Cardiac fibroblast (primary cell): ENCODE results near the gene AHRR.
"Not testable (repeated sequence)": the region's sequence is repeated elsewhere in the genome, so short reads cannot be mapped to it uniquely, and the experiment has no call there.

Experiments
- DNase-seq, 2 donors: peaks; one replicate each; pipeline versions ENCODE4 v3.0.0 to v3.0.0-alpha.2; 2010; ENCODE audit warnings: low read depth in 2 of 2
- H3K4me3 ChIP-seq, 2 donors: replicated peaks in 1 of 2; 1 replicate in 1 of 2; 2 replicates in 1 of 2; pipeline ENCODE4 v1.5.1; 2011; ENCODE audit warnings: low read depth in 2 of 2, low read length in 2 of 2, mild to moderate bottlenecking in 2 of 2, moderate library complexity in 1 of 2
- CTCF ChIP-seq: IDR thresholded peaks from one replicate; pipeline ENCODE4 v1.5.1; 2011; ENCODE audit warnings: low read depth, mild to moderate bottlenecking, low read length, inconsistent platforms

Gene AHRR

GRCh38 chr5:307306-307705, 14.2 kb upstream of the AHRR start:
- TF ChIP-seq CTCF = no peak
- no peak for DNase-seq
- no peak overlapping the region for H3K4me3 ChIP-seq

- TF ChIP-seq CTCF = no peak
- DNase-seq = no peak
- H3K4me3 ChIP-seq = no peak overlapping the region
Observed at GRCh38 chr5:307794-308579, 13.5 kb upstream of the AHRR start.

- no peak overlapping the region for H3K4me3 ChIP-seq
- peak; percentile 36 for TF ChIP-seq CTCF
- peak; percentile 25 to 49 for DNase-seq
Observed at GRCh38 chr5:308672-309271, 12.7 kb upstream of the AHRR start.

- not testable (repeated sequence) for DNase-seq, H3K4me3 ChIP-seq
Observed at GRCh38 chr5:309831-310230, 11.7 kb upstream of the AHRR start.

GRCh38 chr5:310516-310915, 11.0 kb upstream of the AHRR start:
- DNase-seq = no peak
- no peak overlapping the region for H3K4me3 ChIP-seq
- no peak for TF ChIP-seq CTCF

- DNase-seq = peak; percentile 47 to 81
- TF ChIP-seq CTCF = no peak
- H3K4me3 ChIP-seq = no peak overlapping the region
Observed at GRCh38 chr5:310941-311434, 10.5 kb upstream of the AHRR start.

GRCh38 chr5:311963-312362, 9.6 kb upstream of the AHRR start:
- no peak for DNase-seq
- H3K4me3 ChIP-seq = no peak overlapping the region
- TF ChIP-seq CTCF = no peak
